Stomach smooth muscle (tissue), 2 donors: ENCODE data around the gene FAM124A.
"Not testable (repeated sequence)": the region's sequence is repeated elsewhere in the genome, so short reads cannot be mapped to it uniquely, and the experiment has no call there.

ENCODE experiments used
- H3K27ac ChIP-seq: one replicate; pipeline ENCODE4 v1.7.0; 2013; ENCODE audit warnings: mild to moderate bottlenecking, low read length, inconsistent platforms
- H3K27me3 ChIP-seq, 2 donors: one replicate each; pipeline ENCODE4 v1.7.0; 2013; ENCODE audit warnings: low read length in 2 of 2; ENCODE audit not compliant: insufficient read depth in 2 of 2, control insufficient read depth in 1 of 2
- H3K36me3 ChIP-seq, 2 donors: one replicate each; pipeline ENCODE4 v1.7.0; 2013; ENCODE audit warnings: low read length in 2 of 2; ENCODE audit not compliant: control insufficient read depth in 2 of 2, insufficient read depth in 2 of 2
- H3K4me1 ChIP-seq: one replicate; pipeline ENCODE4 v1.7.0; 2013; ENCODE audit warnings: low read length; ENCODE audit not compliant: control insufficient read depth, insufficient read depth
- H3K4me3 ChIP-seq, 2 donors: one replicate each; pipeline ENCODE4 v1.7.0; 2013; ENCODE audit warnings: low read length in 2 of 2
- H3K9ac ChIP-seq, 2 donors: one replicate each; pipeline ENCODE4 v1.7.0; 2013; ENCODE audit warnings: low read length in 2 of 2, mild to moderate bottlenecking in 1 of 2
- H3K9me3 ChIP-seq, 2 donors: one replicate each; pipeline ENCODE4 v1.7.0; 2013; ENCODE audit warnings: low read length in 2 of 2; ENCODE audit not compliant: control insufficient read depth in 2 of 2
- donor health status: healthy.
- donor health status: Pancreatic carcinoma.

The FAM124A gene

DNA sequence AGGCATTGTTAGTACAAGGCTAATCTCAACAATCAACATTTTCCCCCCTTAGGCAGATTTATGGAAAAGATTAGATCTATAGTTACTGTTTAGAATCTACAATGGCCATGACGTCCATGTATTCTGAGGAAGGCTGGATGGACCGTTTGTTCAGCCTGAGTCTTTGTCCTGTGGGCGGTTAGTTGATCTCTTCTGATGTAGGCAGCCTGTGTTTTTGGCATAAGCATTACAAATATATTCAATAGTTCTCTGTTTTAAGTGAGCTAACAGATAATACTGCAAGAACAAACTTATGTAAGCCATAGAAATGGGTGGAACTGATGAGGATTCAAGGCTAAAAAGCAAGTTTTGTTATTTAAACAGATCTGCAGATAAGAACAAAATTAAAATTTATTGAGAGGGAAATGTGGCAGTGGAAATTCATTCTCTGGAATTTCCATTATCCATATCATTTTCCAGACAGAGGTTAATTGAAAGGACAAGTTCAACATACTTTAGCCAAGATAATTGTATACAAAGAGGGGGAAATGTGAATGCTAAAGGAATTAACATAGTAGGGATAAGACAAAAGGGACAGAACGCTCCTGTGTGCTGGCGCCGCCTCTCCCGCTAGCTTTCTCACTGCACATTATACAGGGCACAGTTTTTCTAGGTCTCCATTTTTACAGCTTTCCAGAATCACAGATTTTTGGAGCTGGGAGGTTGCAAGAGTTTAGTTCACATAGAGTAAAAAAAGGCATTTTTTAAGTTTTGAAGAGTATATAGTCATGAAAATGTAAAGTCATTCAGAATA lies 48.6 kb downstream of the FAM124A start:
- no peak overlapping the region for H3K27ac ChIP-seq
- H3K27me3 ChIP-seq, result no peaks in the 10 kb centered on the region
- peaks cover 2% of the 10 kb centered on the region for H3K4me1 ChIP-seq
- no peak overlapping the region for H3K9ac ChIP-seq
- H3K4me3 ChIP-seq, result no peak overlapping the region
- H3K36me3 ChIP-seq, result no peaks in the 10 kb centered on the region
- H3K9me3 ChIP-seq, result no peaks in the 10 kb centered on the region

DNA sequence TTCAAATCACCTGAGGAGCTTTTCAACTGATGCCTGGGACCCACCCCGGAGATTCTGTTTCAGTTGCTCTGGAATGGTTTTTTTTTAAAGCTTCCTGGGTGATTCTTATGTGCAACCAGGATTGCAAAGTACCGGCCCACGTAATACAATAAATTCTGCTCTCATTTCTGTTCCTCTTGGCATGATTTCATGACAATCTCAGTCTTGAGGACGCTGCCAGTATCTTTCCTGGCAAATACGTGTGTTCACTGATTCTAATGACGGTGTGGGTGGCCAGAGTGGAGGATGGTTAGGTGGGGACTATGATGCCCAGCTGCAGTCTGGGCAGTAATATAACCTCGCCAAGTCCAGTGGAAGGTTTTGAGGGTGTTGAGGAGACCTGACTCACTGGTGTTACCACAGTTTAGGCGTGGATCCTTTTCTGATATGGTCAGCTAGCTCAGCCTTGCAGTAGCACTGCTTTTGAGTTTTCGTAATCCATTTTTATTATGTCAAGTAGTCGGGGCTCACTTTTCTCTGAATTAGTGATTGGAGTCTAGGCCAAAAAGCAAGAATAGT lies 49.4 kb downstream of the FAM124A start:
- Histone ChIP-seq H3K4me1 (peaks cover 7% of the 10 kb centered on the region), H3K9me3 (no peaks in the 10 kb centered on the region), H3K36me3 (no peaks in the 10 kb centered on the region), H3K27ac (no peak overlapping the region), H3K4me3 (no peak overlapping the region), H3K27me3 (no peaks in the 10 kb centered on the region), H3K9ac (no peak overlapping the region)

DNA sequence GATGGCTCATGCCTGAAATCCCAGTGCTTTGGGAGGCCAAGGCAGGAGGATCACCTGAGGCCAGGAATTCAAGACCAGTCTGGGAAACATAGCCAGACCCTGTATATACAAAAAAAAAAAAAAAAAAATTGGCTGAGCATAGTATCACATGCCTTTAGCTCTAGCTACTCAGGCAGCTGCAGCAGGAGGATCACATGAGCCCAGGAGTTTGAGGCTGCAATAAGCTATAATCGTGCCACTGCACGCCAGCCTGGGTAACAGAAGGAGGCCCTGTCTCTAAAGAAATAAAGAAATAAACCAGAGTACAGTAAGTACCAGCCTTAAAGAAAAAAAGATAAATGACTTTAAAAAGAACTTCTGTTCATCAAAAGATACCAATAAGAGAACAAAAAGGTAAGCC lies 52.9 kb downstream of the FAM124A start:
- no peaks in the 10 kb centered on the region for H3K27me3 ChIP-seq
- no peak overlapping the region for H3K4me3 ChIP-seq
- no peaks in the 10 kb centered on the region for H3K9me3 ChIP-seq
- no peak overlapping the region for H3K9ac ChIP-seq
- no peaks in the 10 kb centered on the region for H3K36me3 ChIP-seq
- peaks cover 21% of the 10 kb centered on the region for H3K4me1 ChIP-seq
- no peak overlapping the region for H3K27ac ChIP-seq

DNA sequence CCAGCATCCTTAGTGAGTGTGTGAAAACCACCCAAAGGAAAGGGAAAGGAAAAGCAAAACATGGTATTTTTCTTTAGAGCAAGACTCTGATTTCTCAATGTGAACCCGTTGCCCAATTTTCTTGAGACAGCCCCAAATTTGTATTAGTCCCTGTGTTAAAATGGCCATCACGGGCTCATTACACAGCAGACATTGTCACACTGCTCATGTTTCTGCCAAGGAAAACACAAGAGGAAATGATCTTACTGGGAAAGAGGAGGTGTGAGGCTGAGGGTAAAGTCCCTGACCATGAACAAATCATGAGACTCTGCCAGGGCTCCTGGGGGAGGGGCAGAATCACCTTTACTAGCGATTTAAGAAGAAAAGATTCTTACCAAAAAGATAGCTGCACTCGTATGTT lies 54.4 kb downstream of the FAM124A start:
- H3K9me3 ChIP-seq, result no peaks in the 10 kb centered on the region
- H3K4me3 ChIP-seq, result no peak overlapping the region
- H3K27me3 ChIP-seq, result no peaks in the 10 kb centered on the region
- peaks cover 24% of the 10 kb centered on the region for H3K4me1 ChIP-seq
- peaks cover 0 to 6% of the 10 kb centered on the region in 2 donors for H3K36me3 ChIP-seq
- no peak overlapping the region for H3K9ac ChIP-seq
- no peak overlapping the region for H3K27ac ChIP-seq

DNA sequence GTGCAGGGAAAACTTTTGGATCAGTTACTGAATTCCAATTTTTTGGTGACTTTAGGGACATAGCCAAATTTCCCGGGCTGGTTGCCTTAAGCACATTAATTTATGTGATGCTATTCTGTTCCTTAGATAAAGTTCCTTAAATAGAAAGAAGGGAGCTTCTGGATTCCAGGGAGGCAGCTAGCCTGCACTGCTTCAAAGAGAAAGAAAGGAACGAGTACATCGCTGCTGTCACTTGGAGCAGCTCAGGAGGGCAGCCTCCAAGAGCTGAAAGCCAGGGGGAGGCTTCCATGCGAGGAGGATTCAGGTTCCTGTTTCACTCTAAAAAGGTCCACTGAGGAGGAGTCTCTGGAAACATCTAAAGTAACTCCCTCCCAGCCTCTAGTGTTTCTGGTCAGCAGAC lies 55.7 kb downstream of the FAM124A start:
- Histone ChIP-seq H3K9ac (no peak overlapping the region), H3K27me3 (no peaks in the 10 kb centered on the region), H3K27ac (peak overlapping the region; percentile 55), H3K4me3 (peak overlapping the region in 1 of 2 donors; percentile 14), H3K4me1 (peaks cover 28% of the 10 kb centered on the region), H3K36me3 (peaks cover 0 to 8% of the 10 kb centered on the region in 2 donors), H3K9me3 (no peaks in the 10 kb centered on the region)

DNA sequence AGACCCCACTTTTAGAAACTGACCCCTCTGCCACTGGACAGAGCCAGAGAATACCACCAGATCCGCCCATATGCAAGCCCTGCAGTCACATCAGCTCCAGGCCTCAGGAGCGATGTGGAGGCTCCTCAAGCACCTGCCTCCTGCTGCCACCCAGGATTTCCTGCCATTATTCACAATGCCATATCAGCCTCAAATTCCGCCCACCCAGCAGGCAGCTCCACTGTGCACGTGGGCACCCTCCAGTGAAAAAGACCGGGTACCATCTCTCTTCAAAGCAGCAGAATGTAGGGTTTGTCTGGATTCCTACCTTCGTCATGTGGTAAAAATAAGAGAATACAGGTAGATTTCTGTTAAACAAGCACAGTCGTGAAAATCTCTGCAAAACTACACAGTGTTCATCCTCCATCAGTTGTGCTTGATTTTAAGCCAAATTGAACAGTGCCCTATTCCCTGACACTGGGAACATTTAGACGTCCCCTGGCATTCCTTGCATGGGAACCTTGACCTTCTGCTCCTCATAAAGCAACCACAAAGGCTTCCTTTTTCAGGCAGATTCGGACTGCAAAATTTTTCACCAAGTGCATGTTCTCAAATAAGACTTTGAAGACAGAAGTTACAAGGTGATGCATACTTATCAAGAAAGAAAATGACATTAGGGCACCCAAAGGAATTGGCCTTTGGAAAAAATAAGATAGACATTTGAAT lies 56.4 kb downstream of the FAM124A start:
- peaks cover 28% of the 10 kb centered on the region for H3K4me1 ChIP-seq
- H3K9me3 ChIP-seq, result no peaks in the 10 kb centered on the region
- H3K27me3 ChIP-seq, result no peaks in the 10 kb centered on the region
- H3K4me3 ChIP-seq, result no peak overlapping the region
- H3K9ac ChIP-seq, result no peak overlapping the region
- peak overlapping the region; percentile 55 for H3K27ac ChIP-seq
- peaks cover 0 to 8% of the 10 kb centered on the region in 2 donors for H3K36me3 ChIP-seq

DNA sequence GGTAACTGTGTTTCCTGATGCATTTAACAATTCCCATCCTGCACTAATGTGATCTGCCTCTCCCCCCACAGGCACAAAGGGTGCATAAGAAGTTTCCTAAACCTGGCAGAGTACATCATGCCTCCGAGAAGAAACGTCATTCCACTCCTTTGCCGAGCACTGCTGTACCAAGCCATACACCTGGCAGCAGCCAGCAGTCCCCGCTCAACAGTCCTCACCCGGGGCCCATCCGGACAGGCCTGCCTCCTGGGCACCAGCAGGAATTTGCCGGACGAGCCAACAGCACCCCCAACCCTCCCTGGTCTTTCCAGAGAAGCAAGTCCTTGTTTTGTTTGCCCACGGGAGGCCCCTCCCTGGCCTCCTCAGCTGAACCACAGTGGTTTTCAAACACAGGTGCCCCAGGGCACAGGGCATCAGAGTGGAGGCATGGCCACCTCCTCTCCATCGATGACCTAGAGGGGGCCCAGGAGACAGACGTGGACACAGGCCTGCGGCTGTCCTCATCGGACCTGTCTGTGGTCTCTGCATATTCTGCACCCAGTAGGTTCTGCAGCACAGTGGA lies 58.3 kb downstream of the FAM124A start:
- peaks cover 0 to 8% of the 10 kb centered on the region in 2 donors for H3K36me3 ChIP-seq
- no peak overlapping the region for H3K4me3 ChIP-seq
- no peak overlapping the region for H3K27ac ChIP-seq
- H3K4me1 ChIP-seq, result peaks cover 28% of the 10 kb centered on the region
- no peak overlapping the region for H3K9ac ChIP-seq
- H3K27me3 ChIP-seq, result no peaks in the 10 kb centered on the region
- no peaks in the 10 kb centered on the region for H3K9me3 ChIP-seq

DNA sequence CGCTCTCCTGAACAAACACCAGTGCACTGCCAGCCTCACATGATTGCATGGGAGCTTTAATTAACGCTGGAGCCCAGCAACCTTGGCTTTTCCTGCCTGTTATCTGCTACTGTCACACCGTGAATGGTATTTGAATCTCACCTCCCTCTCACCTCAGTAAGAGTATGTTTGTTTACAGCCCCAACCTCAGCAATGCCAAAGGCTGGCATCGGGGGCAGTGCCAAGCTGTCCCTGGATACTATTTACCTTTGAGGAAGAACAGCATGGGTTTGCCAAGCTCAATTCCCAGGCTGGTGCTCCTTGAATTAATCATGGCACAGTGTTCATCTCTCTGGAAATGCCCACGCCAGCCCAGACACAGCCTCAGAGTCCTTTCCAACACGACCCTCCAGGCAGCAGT lies 60.1 kb downstream of the FAM124A start:
- H3K27me3 ChIP-seq, result no peaks in the 10 kb centered on the region
- H3K4me1 ChIP-seq, result peaks cover 24% of the 10 kb centered on the region
- no peak overlapping the region for H3K4me3 ChIP-seq
- H3K9me3 ChIP-seq, result no peaks in the 10 kb centered on the region
- no peak overlapping the region for H3K9ac ChIP-seq
- peak overlapping the region; percentile 24 for H3K27ac ChIP-seq
- H3K36me3 ChIP-seq, result peaks cover 0 to 8% of the 10 kb centered on the region in 2 donors

DNA sequence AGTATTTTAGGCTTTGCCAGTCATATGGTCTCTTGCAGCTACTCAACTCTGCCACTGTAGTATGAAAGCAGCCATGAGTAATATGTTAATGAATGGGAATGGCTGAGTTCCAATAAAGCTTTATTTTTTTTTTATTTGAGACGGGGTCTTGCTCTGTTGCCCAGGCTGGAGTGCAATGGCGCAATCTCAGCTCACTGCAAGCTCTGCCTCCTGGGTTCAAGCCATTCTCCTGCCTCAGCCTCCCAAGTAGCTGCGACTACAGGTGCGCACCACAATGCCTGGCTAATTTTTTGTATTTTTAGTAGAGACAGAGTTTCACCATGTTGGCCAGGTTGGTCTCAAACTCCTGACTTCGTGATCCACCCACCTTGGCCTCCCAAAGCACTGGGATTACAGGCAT lies 60.7 kb downstream of the FAM124A start:
- not testable (repeated sequence) for H3K9ac ChIP-seq, H3K27ac ChIP-seq, H3K4me3 ChIP-seq, H3K36me3 ChIP-seq, H3K27me3 ChIP-seq, H3K9me3 ChIP-seq
- H3K4me1 ChIP-seq, result peaks cover 21% of the 10 kb centered on the region

DNA sequence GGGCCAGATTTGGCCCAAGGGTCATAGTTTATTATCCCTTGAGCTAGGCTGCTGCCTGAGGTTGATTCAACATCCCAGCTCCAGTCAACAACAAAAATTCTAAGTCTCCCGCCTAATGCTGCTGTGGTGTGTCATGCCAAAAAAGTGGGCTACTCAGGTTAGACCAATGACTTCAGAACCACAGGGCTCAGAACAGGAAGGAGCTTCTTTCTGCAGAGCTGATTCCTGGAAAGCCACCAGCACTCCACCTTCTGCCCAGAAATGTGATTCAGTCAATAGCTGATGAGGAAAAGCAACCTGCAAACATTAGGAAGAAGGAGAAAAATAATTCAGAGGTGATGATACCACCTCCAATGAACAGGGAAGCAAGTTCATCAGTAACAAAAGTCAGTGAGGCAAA lies 61.2 kb downstream of the FAM124A start:
- Histone ChIP-seq H3K36me3 (peaks cover 0 to 8% of the 10 kb centered on the region in 2 donors), H3K27me3 (no peaks in the 10 kb centered on the region), H3K27ac (no peak overlapping the region), H3K9me3 (no peaks in the 10 kb centered on the region), H3K4me3 (no peak overlapping the region), H3K4me1 (peaks cover 17% of the 10 kb centered on the region), H3K9ac (no peak overlapping the region)
